ENCODE data around the gene RPS10.
"Not testable (repeated sequence)": the region's sequence is repeated elsewhere in the genome, so short reads cannot be mapped to it uniquely, and the experiment has no call there.

RPS10 gene

GRCh38 chr6:34393191-34393965 lies 32.5 kb downstream of the RPS10 start:
- DNase-seq (ENCODE audit: low read depth, low spot score), result no peak

- DNase-seq (ENCODE audit: low read depth, low spot score), result peak; percentile 85
Observed at GRCh38 chr6:34392497-34393190, 33.2 kb downstream of the RPS10 start, which contains the start of gene NUDT3. TSS of gene NUDT3 (minus strand) at chr6:34392669. CDS start at chr6:34392362, 307 bp downstream.

GRCh38 chr6:34391786-34392496 lies 33.9 kb downstream of the RPS10 start:
- peak; percentile 18 for DNase-seq (ENCODE audit: low read depth, low spot score)

- DNase-seq (ENCODE audit: low read depth, low spot score), result no peak
Observed at GRCh38 chr6:34391473-34391785, 34.4 kb downstream of the RPS10 start.

- no peak for DNase-seq (ENCODE audit: low read depth, low spot score)
Observed at GRCh38 chr6:34390531-34391472, 35.1 kb downstream of the RPS10 start.

GRCh38 chr6:34389034-34389433 lies 36.8 kb downstream of the RPS10 start:
- DNase-seq (ENCODE audit: low read depth, low spot score), result no peak

- no peak for DNase-seq (ENCODE audit: low read depth, low spot score)
Observed at GRCh38 chr6:34388421-34388820, 37.4 kb downstream of the RPS10 start.

- no peak for DNase-seq (ENCODE audit: low read depth, low spot score)
Observed at GRCh38 chr6:34386316-34387137, 39.3 kb downstream of the RPS10 start.

- no peak for DNase-seq (ENCODE audit: low read depth, low spot score)
Observed at GRCh38 chr6:34385793-34386195, 40.1 kb downstream of the RPS10 start.

- DNase-seq (ENCODE audit: low read depth, low spot score), result no peak
Observed at GRCh38 chr6:34384321-34385153, 41.3 kb downstream of the RPS10 start.

GRCh38 chr6:34383656-34384320 lies 42.1 kb downstream of the RPS10 start:
- no peak for DNase-seq (ENCODE audit: low read depth, low spot score)

GRCh38 chr6:34383161-34383631 lies 42.7 kb downstream of the RPS10 start:
- DNase-seq (ENCODE audit: low read depth, low spot score), result no peak

- no peak for DNase-seq (ENCODE audit: low read depth, low spot score)
Observed at GRCh38 chr6:34381081-34381480, 44.8 kb downstream of the RPS10 start.

- no peak for DNase-seq (ENCODE audit: low read depth, low spot score)
Observed at GRCh38 chr6:34378470-34378869, 47.4 kb downstream of the RPS10 start.

GRCh38 chr6:34377984-34378383 lies 47.9 kb downstream of the RPS10 start:
- no peak for DNase-seq (ENCODE audit: low read depth, low spot score)

GRCh38 chr6:34377571-34377970 lies 48.3 kb downstream of the RPS10 start:
- DNase-seq (ENCODE audit: low read depth, low spot score), result not testable (repeated sequence)

- DNase-seq (ENCODE audit: low read depth, low spot score), result no peak
Observed at GRCh38 chr6:34375833-34376232, 50.0 kb downstream of the RPS10 start.

GRCh38 chr6:34374508-34374907 lies 51.4 kb downstream of the RPS10 start:
- no peak for DNase-seq (ENCODE audit: low read depth, low spot score)

- DNase-seq (ENCODE audit: low read depth, low spot score), result no peak
Observed at GRCh38 chr6:34374069-34374468, 51.8 kb downstream of the RPS10 start.

Data from activated CD4-positive, CD25-positive, alpha-beta regulatory T cell treated with anti-CD3 and anti-CD28 coated beads, Interleukin-2, amount 50 U/mL, for 16 hours (primary cell).